Measurements from ENCODE around the gene IPO13. TPM values are rescaled to one million over a fixed set of nuclear protein-coding genes. Genes with fewer than 3 reads are reported as not detected.

Gene IPO13
- total and polyA plus RNA-seq, 10 of the 15 experiments (the other 5 are each of a cell fraction or from before 2014, with no cell fraction given), result 7.1 to 26.6 (median 15.9) TPM

- 94% methylated on average over 8 of the region's 8 CpGs for WGBS (ENCODE audit: insufficient coverage, insufficient replicate concordance, low lambda C conversion rate, missing lambda C conversion rate)
- Histone ChIP-seq H3K4me3 (no peak overlapping the region), H3K9ac (ENCODE audit: control insufficient read depth, insufficient read depth, low read length) (no peak overlapping the region), H3K4me1 (ENCODE audit: control insufficient read depth, insufficient read depth, low read length) (peaks cover 20% of the 10 kb centered on the region), H3K4me2 (ENCODE audit: control insufficient read depth, insufficient read depth) (no peak overlapping the region), H3K27me3 (replicated peaks in 1 of 2; ENCODE audit: control insufficient read depth in 2 of 2, insufficient read depth in 2 of 2, low read length in 1 of 2) (no peaks in the 10 kb centered on the region), H3K27ac (ENCODE audit: control insufficient read depth, insufficient read depth) (no peak overlapping the region), H4K20me1 (ENCODE audit: control insufficient read depth, insufficient read depth) (no peaks in the 10 kb centered on the region), H3K79me2 (ENCODE audit: control insufficient read depth, insufficient read depth, low read length) (peaks cover 23% of the 10 kb centered on the region), H3K9me3 (replicated peaks; ENCODE audit: control insufficient read depth, insufficient read depth, low read length) (no peaks in the 10 kb centered on the region), H3K36me3 (ENCODE audit: control insufficient read depth in 2 of 2, insufficient read depth in 2 of 2, low read length in 1 of 2) (peaks cover 0 to 4% of the 10 kb centered on the region in 2 experiments; a peak in 3 of 4 replicates), H2AFZ (ENCODE audit: control insufficient read depth, low read depth, low read length) (no peak overlapping the region)
- RAD21 ChIA-PET (ENCODE audit: unreplicated experiment), result no interaction called here
- no peak for TF ChIP-seq PAX8 (IDR thresholded peaks at IDR 0.05)
- no peak for TF ChIP-seq ZNF622 (IDR thresholded peaks at IDR 0.05)
- TF ChIP-seq CBX3 (IDR thresholded peaks at IDR 0.05; ENCODE audit: borderline replicate concordance, low read depth), result no peak
- TF ChIP-seq ZNF687 (IDR thresholded peaks at IDR 0.05), result no peak
- no peak for TF ChIP-seq SUZ12 (IDR thresholded peaks at IDR 0.05; ENCODE audit: unreplicated experiment)
- TF ChIP-seq SREBF2 (IDR thresholded peaks at IDR 0.05; ENCODE audit: low read length), result no peak
- no TSS peak for BruUV-seq (replicated peaks)
- no peak for ATAC-seq
- in situ Hi-C loops (cut with MboI) (no loop called here), intact Hi-C loops (cut with micrococcal nuclease; ENCODE audit: unreplicated experiment) (no loop called here)
- POLR2A ChIA-PET, result no interaction called here
- FAIRE-seq, result no peak
- SMC1A ChIA-PET (ENCODE audit: uncharacterized antibody, unreplicated experiment), result no interaction called here
- CTCF ChIA-PET, result no interaction called here
- DNase-seq (ENCODE audit: low read depth, low spot score), result no peak
These were observed 35.5 kb downstream of the IPO13 start for GRCh38 chr1:43982241-43982640.

All from GM12878 (cell line).